SH-SY5Y (cell line): ENCODE measurements around the gene SESN1.

Source experiments
- GATA2 ChIP-seq: IDR thresholded peaks from 2 replicates; pipeline ENCODE4 v1.6.1; 2011; ENCODE audit warnings: mild to moderate bottlenecking, low read depth, low read length
- GATA3 ChIP-seq: IDR thresholded peaks from 2 replicates; pipeline ENCODE4 v1.6.1; 2011; ENCODE audit warnings: low read depth, mild to moderate bottlenecking, low read length, moderate library complexity

GRCh38 chr6:109045493-109045892 lies 49.2 kb downstream of the SESN1 start:
- TF ChIP-seq GATA3 (no peak), GATA2 (no peak)
